Mesothelial cell of epicardium (in vitro differentiated cells): ENCODE data around the gene ASB11. TPM values are rescaled to one million over a fixed set of nuclear protein-coding genes. Genes with fewer than 3 reads are reported as not detected.
A peak's percentile ranks its signal among the peaks of the same experiment; 100 is the strongest.

ENCODE experiments used
- DNase-seq, 2 experiments: peaks; one replicate each; pipeline ENCODE4 v3.0.0; 2021; ENCODE audit warnings: low spot score in 2 of 2; ENCODE audit not compliant: unreplicated experiment in 2 of 2
- H3K27ac Mint-ChIP-seq: 2 replicates; pipeline ENCODE4 v1.8.0; 2021; ENCODE audit warnings: mixed read lengths
- H3K27me3 Mint-ChIP-seq: 2 replicates; pipeline ENCODE4 v1.8.0; 2021; ENCODE audit warnings: low read depth, mixed read lengths
- H3K36me3 Mint-ChIP-seq: 2 replicates; pipeline ENCODE4 v1.8.0; 2021; ENCODE audit warnings: mixed read lengths
- H3K4me1 Mint-ChIP-seq: 2 replicates; pipeline ENCODE4 v1.8.0; 2021; ENCODE audit warnings: mixed read lengths
- H3K4me3 Mint-ChIP-seq: 2 replicates; pipeline ENCODE4 v1.8.0; 2021; ENCODE audit warnings: mild to moderate bottlenecking, moderate library complexity, mixed read lengths
- H3K9me3 Mint-ChIP-seq: 2 replicates; pipeline ENCODE4 v1.8.0; 2021; ENCODE audit warnings: mixed read lengths
- total RNA-seq: library from RNA; stranded (reverse); gene quantifications from 3 replicates; pipeline ENCODE4 v1.2.1, GENCODE V29; 2021
- TF ChIP-seq, protein P1 (sequence below): fragments of 200-600 bp; sonication (generic); IDR thresholded peaks from one replicate; pipeline ENCODE4 v1.5.0; 2021; ENCODE audit warnings: antibody characterized with exemption; ENCODE audit not compliant: unreplicated experiment

The ASB11 gene
- total RNA-seq, 1 donor from 2014 or later, result not detected

DNA sequence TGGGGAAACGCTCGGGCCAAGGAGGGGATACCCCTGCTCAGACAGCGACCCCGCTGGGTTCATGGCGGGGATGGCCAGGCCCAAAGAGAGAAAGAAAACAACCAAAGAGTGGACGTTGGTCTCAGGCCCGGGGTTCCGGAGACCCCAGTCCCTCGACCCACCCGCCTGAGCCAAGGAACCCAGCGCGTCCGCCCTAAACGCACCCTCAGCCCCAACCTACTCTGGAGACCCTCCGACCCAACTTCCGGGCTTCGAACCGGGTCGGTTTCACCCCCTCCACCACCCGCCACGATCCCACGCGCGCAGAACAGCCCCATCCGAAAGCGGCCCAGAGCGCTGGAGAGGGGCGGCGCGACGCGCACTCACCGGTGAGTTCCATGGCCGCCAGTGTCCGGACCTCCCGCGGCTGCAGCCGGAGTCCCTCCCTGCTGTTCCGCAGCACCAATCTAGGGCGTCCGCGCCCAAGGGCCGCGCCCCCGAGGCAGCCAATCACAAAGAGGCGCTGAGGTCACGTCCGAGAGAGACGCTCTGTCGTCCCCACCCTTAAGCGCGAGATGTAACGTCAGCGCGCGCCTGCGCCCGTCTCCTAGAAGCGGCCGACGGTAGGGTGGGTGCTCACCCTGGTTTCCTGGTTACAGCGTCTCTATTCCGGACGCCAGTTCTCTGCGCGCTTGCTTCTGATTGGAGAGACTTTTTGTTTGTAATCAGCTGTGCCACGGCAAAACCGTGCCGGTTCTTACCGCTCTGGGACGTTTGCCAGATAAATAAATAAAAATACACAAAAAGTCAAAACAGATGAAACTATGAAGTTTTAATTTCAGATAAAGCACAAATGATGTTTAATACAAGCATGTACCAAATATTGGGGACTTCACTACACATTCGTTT lies 19.9 kb upstream of the ASB11 start, which contains the start of gene PIGA:
Gene PIGA (minus strand): TSS at position 389 of the 888 bp plus-strand sequence. CDS start 3,593 bp downstream, outside the sequence.
- H3K36me3 Mint-ChIP-seq, result no peaks in the 10 kb centered on the region
- peak within 1 kb of the TSS; percentile 96 for H3K27ac Mint-ChIP-seq
- H3K9me3 Mint-ChIP-seq, result no peaks in the 10 kb centered on the region
- DNase-seq, result peak; percentile 73 to 88
- H3K4me3 Mint-ChIP-seq, result peak within 1 kb of the TSS; percentile 93
- H3K4me1 Mint-ChIP-seq, result peaks cover 9% of the 10 kb centered on the region
- TF ChIP-seq, protein P1, sequence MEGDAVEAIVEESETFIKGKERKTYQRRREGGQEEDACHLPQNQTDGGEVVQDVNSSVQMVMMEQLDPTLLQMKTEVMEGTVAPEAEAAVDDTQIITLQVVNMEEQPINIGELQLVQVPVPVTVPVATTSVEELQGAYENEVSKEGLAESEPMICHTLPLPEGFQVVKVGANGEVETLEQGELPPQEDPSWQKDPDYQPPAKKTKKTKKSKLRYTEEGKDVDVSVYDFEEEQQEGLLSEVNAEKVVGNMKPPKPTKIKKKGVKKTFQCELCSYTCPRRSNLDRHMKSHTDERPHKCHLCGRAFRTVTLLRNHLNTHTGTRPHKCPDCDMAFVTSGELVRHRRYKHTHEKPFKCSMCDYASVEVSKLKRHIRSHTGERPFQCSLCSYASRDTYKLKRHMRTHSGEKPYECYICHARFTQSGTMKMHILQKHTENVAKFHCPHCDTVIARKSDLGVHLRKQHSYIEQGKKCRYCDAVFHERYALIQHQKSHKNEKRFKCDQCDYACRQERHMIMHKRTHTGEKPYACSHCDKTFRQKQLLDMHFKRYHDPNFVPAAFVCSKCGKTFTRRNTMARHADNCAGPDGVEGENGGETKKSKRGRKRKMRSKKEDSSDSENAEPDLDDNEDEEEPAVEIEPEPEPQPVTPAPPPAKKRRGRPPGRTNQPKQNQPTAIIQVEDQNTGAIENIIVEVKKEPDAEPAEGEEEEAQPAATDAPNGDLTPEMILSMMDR, result no peak
- H3K27me3 Mint-ChIP-seq, result peaks cover 17% of the 10 kb centered on the region

DNA sequence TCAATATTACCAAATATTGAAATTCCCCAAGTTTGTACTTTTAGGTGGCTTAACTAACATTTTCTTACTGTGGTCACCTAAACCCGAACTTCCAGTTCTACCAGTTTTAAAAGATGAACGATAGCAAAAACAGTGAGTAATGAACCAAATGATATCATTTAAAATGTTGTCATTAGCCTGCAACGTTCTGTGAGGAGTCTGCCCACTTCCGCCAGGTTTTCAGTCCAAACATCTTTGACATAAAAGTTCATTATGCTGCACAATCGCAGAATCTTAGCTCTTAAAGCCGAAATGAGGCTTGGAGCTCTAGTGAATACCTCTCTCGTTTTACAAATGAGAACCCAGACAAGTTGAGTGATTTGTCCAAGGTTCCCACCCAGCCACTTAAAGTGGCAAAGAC lies 19.1 kb upstream of the ASB11 start:
- no peak for DNase-seq
- H3K27me3 Mint-ChIP-seq, result peaks cover 14% of the 10 kb centered on the region
- TF ChIP-seq, protein P1, result no peak
- H3K27ac Mint-ChIP-seq, result peak overlapping the region; percentile 96
- H3K4me3 Mint-ChIP-seq, result peak overlapping the region; percentile 93
- H3K4me1 Mint-ChIP-seq, result peaks cover 9% of the 10 kb centered on the region
- no peaks in the 10 kb centered on the region for H3K9me3 Mint-ChIP-seq
- no peaks in the 10 kb centered on the region for H3K36me3 Mint-ChIP-seq

DNA sequence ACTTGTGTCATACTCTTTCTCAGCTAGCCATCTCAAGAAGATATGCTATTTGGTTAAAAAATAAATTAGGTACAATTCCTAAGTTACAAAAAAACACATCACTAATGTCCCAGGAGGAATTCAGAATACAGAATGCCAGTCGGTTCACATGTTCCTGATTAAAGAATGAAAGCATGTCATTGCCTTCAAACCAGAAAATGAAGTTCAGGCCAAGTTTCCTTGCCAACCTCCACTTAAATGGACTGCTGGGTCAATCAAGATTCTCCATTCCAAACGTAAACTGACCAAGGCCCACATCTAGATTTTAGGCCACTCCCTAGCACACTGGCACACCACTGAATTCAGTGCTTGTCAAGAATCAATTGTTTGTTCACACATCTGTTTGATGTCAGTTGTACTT lies 13.4 kb upstream of the ASB11 start:
- no peak for DNase-seq
- Mint-ChIP-seq H3K4me3 (no peak overlapping the region), H3K36me3 (no peaks in the 10 kb centered on the region), H3K9me3 (no peaks in the 10 kb centered on the region), H3K4me1 (no peaks in the 10 kb centered on the region), H3K27ac (no peak overlapping the region), H3K27me3 (no peaks in the 10 kb centered on the region)
- TF ChIP-seq, protein P1, result no peak

GRCh38 chrX:15328131-15328530 lies 12.7 kb upstream of the ASB11 start:
- Mint-ChIP-seq H3K4me1 (no peaks in the 10 kb centered on the region), H3K27me3 (no peaks in the 10 kb centered on the region), H3K4me3 (no peak overlapping the region), H3K27ac (no peak overlapping the region), H3K36me3 (no peaks in the 10 kb centered on the region), H3K9me3 (no peaks in the 10 kb centered on the region)
- no peak for DNase-seq
- TF ChIP-seq, protein P1, result no peak

DNA sequence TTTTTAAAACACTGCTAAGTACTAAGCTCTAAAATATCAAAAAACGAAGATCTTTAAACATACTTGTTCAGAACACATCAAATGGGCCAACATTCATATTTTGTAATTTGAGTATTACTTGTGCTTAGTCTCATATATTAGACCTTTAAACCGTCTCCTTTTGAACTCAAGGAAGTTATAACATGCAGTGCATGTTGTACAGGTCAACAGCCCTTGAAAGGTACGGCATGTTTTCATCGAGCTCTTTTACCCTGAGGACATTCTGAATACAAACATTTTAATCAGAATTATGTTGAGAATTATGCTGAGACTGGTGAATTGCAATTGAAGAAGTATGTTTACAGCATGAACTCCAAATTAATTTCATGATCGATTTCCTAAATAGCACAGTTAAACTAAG lies 7.0 kb upstream of the ASB11 start:
- DNase-seq, result no peak
- Mint-ChIP-seq H3K27ac (no peak overlapping the region), H3K9me3 (peaks cover 3% of the 10 kb centered on the region), H3K4me1 (no peaks in the 10 kb centered on the region), H3K4me3 (no peak overlapping the region), H3K36me3 (no peaks in the 10 kb centered on the region), H3K27me3 (no peaks in the 10 kb centered on the region)
- TF ChIP-seq, protein P1, result no peak
